Calu3 (cell line): ENCODE results near the gene CEP70. TPM values are rescaled to one million over a fixed set of nuclear protein-coding genes. Genes with fewer than 3 reads are reported as not detected.

ENCODE experiments used
- BruUV-seq: library from RNA; stranded (reverse); fragments of 400-500 nt; replicated peaks from 2 replicates; lab custom pipeline; 2021; lab: Mats Ljungman, UMichigan
- CTCF ChIA-PET: fragments of 300-600 bp; sonication (Branson Sonifier 250); formaldehyde crosslinking; loops from one replicate; lab custom pipeline; 2022; ENCODE audit warnings: antibody characterized with exemption; lab: Charles Lee
- DNase-seq: peaks from one replicate; pipeline ENCODE4 v3.0.0; 2022
- H3K27ac Mint-ChIP-seq: one replicate; pipeline ENCODE4 v1.8.0; 2022; ENCODE audit warnings: mixed read lengths; ENCODE audit not compliant: unreplicated experiment
- H3K27me3 Mint-ChIP-seq: one replicate; pipeline ENCODE4 v1.8.0; 2022; ENCODE audit warnings: mixed read lengths; ENCODE audit not compliant: unreplicated experiment
- H3K36me3 Mint-ChIP-seq: one replicate; pipeline ENCODE4 v1.8.0; 2022; ENCODE audit warnings: mild to moderate bottlenecking, moderate library complexity, mixed read lengths; ENCODE audit not compliant: insufficient read depth, unreplicated experiment
- H3K4me1 Mint-ChIP-seq: one replicate; pipeline ENCODE4 v1.8.0; 2022; ENCODE audit warnings: mild to moderate bottlenecking, low read depth, mixed read lengths; ENCODE audit not compliant: unreplicated experiment
- H3K4me3 Mint-ChIP-seq: one replicate; pipeline ENCODE4 v1.8.0; 2022; ENCODE audit warnings: mild to moderate bottlenecking, low read depth, moderate library complexity, mixed read lengths; ENCODE audit not compliant: unreplicated experiment
- H3K9me3 Mint-ChIP-seq: one replicate; pipeline ENCODE4 v1.8.0; 2022; ENCODE audit warnings: low read depth, mixed read lengths; ENCODE audit not compliant: unreplicated experiment
- intact Hi-C: fragments of 100-400 bp; cut with micrococcal nuclease; formaldehyde crosslinking; loops from one replicate; pipeline ENCODE4 v1.10.0; 2022; ENCODE audit not compliant: unreplicated experiment
- total RNA-seq: library from RNA; stranded (reverse); gene quantifications from 2 replicates; pipeline ENCODE4 v1.2.3, GENCODE V29; 2022
- TF ChIP-seq, protein P1 (sequence below): fragments of 200-600 bp; IDR thresholded peaks from one replicate; pipeline ENCODE4 v1.8.0; 2022; ENCODE audit warnings: antibody characterized with exemption; ENCODE audit not compliant: unreplicated experiment

Gene CEP70
- total RNA-seq, 1 experiment from 2014 or later: 99.1 TPM

- Mint-ChIP-seq H3K4me1 (no peaks in the 10 kb centered on the region), H3K27me3 (no peaks in the 10 kb centered on the region), H3K9me3 (no peaks in the 10 kb centered on the region), H3K27ac (no peak overlapping the region), H3K4me3 (no peak overlapping the region), H3K36me3 (no peaks in the 10 kb centered on the region)
- TF ChIP-seq, protein P1, sequence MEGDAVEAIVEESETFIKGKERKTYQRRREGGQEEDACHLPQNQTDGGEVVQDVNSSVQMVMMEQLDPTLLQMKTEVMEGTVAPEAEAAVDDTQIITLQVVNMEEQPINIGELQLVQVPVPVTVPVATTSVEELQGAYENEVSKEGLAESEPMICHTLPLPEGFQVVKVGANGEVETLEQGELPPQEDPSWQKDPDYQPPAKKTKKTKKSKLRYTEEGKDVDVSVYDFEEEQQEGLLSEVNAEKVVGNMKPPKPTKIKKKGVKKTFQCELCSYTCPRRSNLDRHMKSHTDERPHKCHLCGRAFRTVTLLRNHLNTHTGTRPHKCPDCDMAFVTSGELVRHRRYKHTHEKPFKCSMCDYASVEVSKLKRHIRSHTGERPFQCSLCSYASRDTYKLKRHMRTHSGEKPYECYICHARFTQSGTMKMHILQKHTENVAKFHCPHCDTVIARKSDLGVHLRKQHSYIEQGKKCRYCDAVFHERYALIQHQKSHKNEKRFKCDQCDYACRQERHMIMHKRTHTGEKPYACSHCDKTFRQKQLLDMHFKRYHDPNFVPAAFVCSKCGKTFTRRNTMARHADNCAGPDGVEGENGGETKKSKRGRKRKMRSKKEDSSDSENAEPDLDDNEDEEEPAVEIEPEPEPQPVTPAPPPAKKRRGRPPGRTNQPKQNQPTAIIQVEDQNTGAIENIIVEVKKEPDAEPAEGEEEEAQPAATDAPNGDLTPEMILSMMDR: no peak
- DNase-seq: no peak
- BruUV-seq: no TSS peak
- CTCF ChIA-PET: interaction anchor here (1.3 to 1.9 kb wide), 2 partner anchors 9 to 17 kb away, joined by 3 to 9 read pairs; partner anchors contain the start of gene ESYT3
- intact Hi-C loops: no loop called here
Measured at GRCh38 chr3:138451595-138452162, 142.4 kb downstream of the CEP70 start.

DNA sequence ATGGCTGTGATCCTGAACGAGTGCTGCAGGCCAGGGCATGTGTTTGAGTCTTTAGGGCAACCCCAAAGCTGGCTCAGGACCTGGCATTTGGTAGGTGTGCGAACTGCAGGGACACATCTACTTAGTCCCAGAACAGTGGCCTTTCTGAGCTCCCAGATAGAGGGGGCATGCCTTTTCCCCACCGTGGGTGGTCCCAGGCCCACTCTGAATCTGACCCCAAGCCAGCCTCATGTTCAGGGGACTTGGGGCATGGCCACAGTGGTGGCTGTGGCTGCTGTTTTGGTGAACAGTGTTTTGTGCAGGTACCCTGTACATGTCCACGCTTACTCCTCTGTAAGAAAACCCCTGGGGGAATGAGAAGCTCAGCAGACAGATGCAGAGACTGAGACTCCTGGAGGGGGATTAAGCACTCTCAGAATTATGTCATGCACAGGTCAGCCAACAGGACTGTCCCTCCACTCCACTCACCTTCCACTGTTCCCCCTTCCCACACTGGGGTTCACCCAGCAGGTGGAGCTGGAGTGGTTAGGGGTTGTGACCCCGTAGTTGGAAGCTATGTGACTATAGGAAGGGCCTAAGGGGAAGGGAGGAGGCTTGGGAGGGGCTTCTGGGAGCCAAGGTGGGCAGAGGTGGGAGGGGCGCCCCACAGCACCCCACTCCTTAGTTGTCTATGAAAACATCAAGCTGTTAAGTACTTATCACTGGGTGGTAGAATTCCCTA lies 143.2 kb downstream of the CEP70 start:
- intact Hi-C loops: no loop called here
- CTCF ChIA-PET: interaction anchor here (0.6 to 1.9 kb wide), 3 partner anchors 10 to 502 kb away, joined by 3 to 9 read pairs (median 3); partner anchors contain the start of gene ESYT3
- H3K27ac Mint-ChIP-seq: no peak overlapping the region
- no peak overlapping the region for H3K4me3 Mint-ChIP-seq
- no peak for DNase-seq
- H3K9me3 Mint-ChIP-seq: no peaks in the 10 kb centered on the region
- no peaks in the 10 kb centered on the region for H3K27me3 Mint-ChIP-seq
- TF ChIP-seq, protein P1: no peak
- no peaks in the 10 kb centered on the region for H3K36me3 Mint-ChIP-seq
- no TSS peak for BruUV-seq
- no peaks in the 10 kb centered on the region for H3K4me1 Mint-ChIP-seq

DNA sequence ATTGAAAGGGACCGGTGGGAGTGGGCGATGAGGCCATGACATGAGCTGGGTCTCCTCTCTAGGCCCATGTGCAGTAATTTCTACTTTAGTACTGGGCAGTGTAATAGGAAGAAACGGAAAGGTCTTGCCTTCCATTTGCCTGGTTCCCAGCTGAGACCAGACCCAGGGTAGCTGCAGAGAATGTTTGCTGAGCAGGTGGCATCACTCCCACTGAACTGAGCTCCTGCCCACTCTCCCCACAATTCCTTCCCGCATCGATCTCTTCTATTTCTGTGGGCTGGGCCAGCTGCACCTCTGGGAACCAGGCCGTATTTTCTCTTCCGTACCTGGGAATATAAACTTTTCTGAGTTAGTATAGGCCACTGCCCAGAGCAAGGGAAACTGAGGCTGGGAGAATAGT lies 143.9 kb downstream of the CEP70 start:
- BruUV-seq: no TSS peak
- CTCF ChIA-PET: interaction anchor here (0.6 to 1.9 kb wide), 3 partner anchors 16 to 502 kb away, joined by 3 to 9 read pairs (median 3); partner anchors contain the start of gene ESYT3
- TF ChIP-seq, protein P1: no peak
- intact Hi-C loops: no loop called here
- Mint-ChIP-seq H3K4me1 (no peaks in the 10 kb centered on the region), H3K9me3 (no peaks in the 10 kb centered on the region), H3K4me3 (no peak overlapping the region), H3K27ac (no peak overlapping the region), H3K27me3 (no peaks in the 10 kb centered on the region), H3K36me3 (no peaks in the 10 kb centered on the region)
- DNase-seq: no peak

DNA sequence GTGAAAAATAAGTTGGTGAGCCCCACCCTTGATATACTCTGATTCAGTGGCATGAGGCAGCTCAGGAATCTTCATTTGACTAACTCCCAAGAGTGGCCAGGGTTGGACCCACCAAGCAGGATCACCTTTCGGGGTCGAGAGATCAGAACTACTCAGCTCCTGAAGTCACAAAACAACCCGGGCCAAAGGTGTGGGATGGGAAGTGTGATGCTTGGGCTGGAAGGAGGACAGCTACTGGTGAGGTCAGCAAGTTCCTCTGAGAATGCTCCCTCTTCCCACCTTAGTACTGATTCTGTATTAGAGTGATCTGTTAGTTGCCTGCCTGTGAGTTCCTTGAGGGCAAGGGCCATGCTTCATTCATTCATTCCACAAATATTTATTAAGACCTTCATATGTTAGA lies 144.6 kb downstream of the CEP70 start:
- Mint-ChIP-seq H3K9me3 (no peaks in the 10 kb centered on the region), H3K27me3 (no peaks in the 10 kb centered on the region), H3K36me3 (no peaks in the 10 kb centered on the region), H3K4me1 (no peaks in the 10 kb centered on the region), H3K4me3 (no peak overlapping the region), H3K27ac (no peak overlapping the region)
- CTCF ChIA-PET: interaction anchor here (1.1 to 1.3 kb wide), 2 partner anchors 12 to 32 kb away, joined by 3 read pairs; no protein-coding TSS in a partner anchor
- no peak for DNase-seq
- TF ChIP-seq, protein P1: no peak
- intact Hi-C loops: no loop called here
- no TSS peak for BruUV-seq
